ENCODE data around the gene SH3BGRL2.

DNA sequence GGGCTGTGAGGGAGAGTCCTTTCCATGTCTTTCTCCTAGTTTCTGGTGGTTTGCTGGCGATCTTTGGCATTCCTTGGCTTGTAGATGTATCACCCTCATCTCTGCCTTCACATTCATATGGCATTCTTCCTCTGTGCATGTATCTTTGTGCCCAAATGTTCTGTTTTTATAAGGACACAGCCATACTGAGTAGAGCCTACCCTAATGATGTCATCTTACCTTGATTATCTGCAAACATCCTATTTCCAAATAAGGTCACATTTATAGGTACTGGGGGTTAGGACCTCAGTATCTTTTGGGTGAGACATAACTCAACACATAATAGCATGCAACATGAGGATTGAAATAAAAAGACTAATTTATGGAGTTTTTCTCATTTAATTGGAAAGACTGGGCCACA is 5.5 kb downstream of the SH3BGRL2 start:
- TF ChIP-seq, protein P1, sequence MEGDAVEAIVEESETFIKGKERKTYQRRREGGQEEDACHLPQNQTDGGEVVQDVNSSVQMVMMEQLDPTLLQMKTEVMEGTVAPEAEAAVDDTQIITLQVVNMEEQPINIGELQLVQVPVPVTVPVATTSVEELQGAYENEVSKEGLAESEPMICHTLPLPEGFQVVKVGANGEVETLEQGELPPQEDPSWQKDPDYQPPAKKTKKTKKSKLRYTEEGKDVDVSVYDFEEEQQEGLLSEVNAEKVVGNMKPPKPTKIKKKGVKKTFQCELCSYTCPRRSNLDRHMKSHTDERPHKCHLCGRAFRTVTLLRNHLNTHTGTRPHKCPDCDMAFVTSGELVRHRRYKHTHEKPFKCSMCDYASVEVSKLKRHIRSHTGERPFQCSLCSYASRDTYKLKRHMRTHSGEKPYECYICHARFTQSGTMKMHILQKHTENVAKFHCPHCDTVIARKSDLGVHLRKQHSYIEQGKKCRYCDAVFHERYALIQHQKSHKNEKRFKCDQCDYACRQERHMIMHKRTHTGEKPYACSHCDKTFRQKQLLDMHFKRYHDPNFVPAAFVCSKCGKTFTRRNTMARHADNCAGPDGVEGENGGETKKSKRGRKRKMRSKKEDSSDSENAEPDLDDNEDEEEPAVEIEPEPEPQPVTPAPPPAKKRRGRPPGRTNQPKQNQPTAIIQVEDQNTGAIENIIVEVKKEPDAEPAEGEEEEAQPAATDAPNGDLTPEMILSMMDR (IDR thresholded peaks at IDR 0.05), result no peak
- no peak for TF ChIP-seq POLR2A (IDR thresholded peaks at IDR 0.05)
- TF ChIP-seq EP300 (IDR thresholded peaks at IDR 0.05), result no peak
